Measurements from ENCODE around the gene CBFA2T3.
A peak's percentile ranks its signal among the peaks of the same experiment; 100 is the strongest.

CBFA2T3 gene

GRCh38 chr16:88993946-88994600, 17.1 kb upstream of the CBFA2T3 start:
- H3K4me2 ChIP-seq, result peak overlapping the region in 10 of 11 experiments; percentile 2 to 67 (median 61); a peak in 18 of 22 replicates
- H3K9ac ChIP-seq, result peak overlapping the region in 1 of 11 experiments; percentile 38; a peak in 1 of 22 replicates
- peaks cover 24 to 37% (median 32%) of the 10 kb centered on the region in 11 experiments for H3K9me3 ChIP-seq (replicated peaks in 1 of 11)
- H3K4me3 ChIP-seq, result no peak overlapping the region
- peaks cover 0 to 9% (median 0%) of the 10 kb centered on the region in 11 experiments; a peak in 2 of 22 replicates for H3K27me3 ChIP-seq
- no peaks in the 10 kb centered on the region for H4K20me1 ChIP-seq
- no peak for TF ChIP-seq Cebpa-rat (IDR thresholded peaks at IDR 0.05)
- H3K36me3 ChIP-seq, result peaks cover 0 to 8% (median 0%) of the 10 kb centered on the region in 11 experiments; a peak in 2 of 22 replicates
- peaks cover 28 to 69% (median 62%) of the 10 kb centered on the region in 10 experiments for H3K4me1 ChIP-seq
- peak overlapping the region in 5 of 11 experiments; percentile 17 to 66 (median 43); a peak in 9 of 22 replicates for H3K27ac ChIP-seq

GRCh38 chr16:88993166-88993761, 16.3 kb upstream of the CBFA2T3 start:
- H3K9me3 ChIP-seq (replicated peaks in 1 of 11), result peaks cover 16 to 29% (median 24%) of the 10 kb centered on the region in 11 experiments
- H3K4me3 ChIP-seq, result peak overlapping the region in 8 of 10 experiments; percentile 7 to 44 (median 34); a peak in 10 of 20 replicates
- peaks cover 0 to 9% (median 0%) of the 10 kb centered on the region in 11 experiments; a peak in 2 of 22 replicates for H3K27me3 ChIP-seq
- H3K27ac ChIP-seq, result peak overlapping the region in 9 of 11 experiments; percentile 13 to 88 (median 74); a peak in 17 of 22 replicates
- H3K36me3 ChIP-seq, result peaks cover 0 to 8% (median 0%) of the 10 kb centered on the region in 11 experiments; a peak in 1 of 22 replicates
- H3K4me1 ChIP-seq, result peaks cover 28 to 77% (median 70%) of the 10 kb centered on the region in 10 experiments
- no peaks in the 10 kb centered on the region for H4K20me1 ChIP-seq
- H3K9ac ChIP-seq, result peak overlapping the region in 8 of 11 experiments; percentile 48 to 77 (median 70); a peak in 16 of 22 replicates
- peak overlapping the region; percentile 79 to 99 (median 95) for H3K4me2 ChIP-seq
- TF ChIP-seq Cebpa-rat (IDR thresholded peaks at IDR 0.05), result no peak

GRCh38 chr16:88992351-88993165, 15.6 kb upstream of the CBFA2T3 start:
- Histone ChIP-seq H3K36me3 (peaks cover 0 to 7% (median 0%) of the 10 kb centered on the region in 11 experiments; a peak in 1 of 22 replicates), H4K20me1 (no peaks in the 10 kb centered on the region), H3K27ac (peak overlapping the region in 10 of 11 experiments; percentile 13 to 88 (median 71); a peak in 18 of 22 replicates), H3K9ac (peak overlapping the region; percentile 13 to 77 (median 61); a peak in 19 of 22 replicates), H3K4me3 (peak overlapping the region in 8 of 10 experiments; percentile 7 to 44 (median 34); a peak in 11 of 20 replicates), H3K27me3 (peaks cover 0 to 13% (median 0%) of the 10 kb centered on the region in 11 experiments; a peak in 4 of 22 replicates), H3K4me1 (peaks cover 28 to 84% (median 77%) of the 10 kb centered on the region in 10 experiments), H3K9me3 (replicated peaks in 1 of 11) (peaks cover 9 to 22% (median 17%) of the 10 kb centered on the region in 11 experiments), H3K4me2 (peak overlapping the region; percentile 79 to 99 (median 95))
- no peak for TF ChIP-seq Cebpa-rat (IDR thresholded peaks at IDR 0.05)

- Histone ChIP-seq H3K27ac (peak overlapping the region in 7 of 11 experiments; percentile 66 to 88 (median 74); a peak in 13 of 22 replicates), H4K20me1 (no peaks in the 10 kb centered on the region), H3K4me1 (peaks cover 28 to 91% (median 84%) of the 10 kb centered on the region in 10 experiments), H3K4me3 (peak overlapping the region in 3 of 10 experiments; percentile 25 to 44 (median 35); a peak in 5 of 20 replicates), H3K27me3 (peaks cover 0 to 20% (median 0%) of the 10 kb centered on the region in 11 experiments; a peak in 4 of 22 replicates), H3K9ac (peak overlapping the region in 10 of 11 experiments; percentile 13 to 77 (median 65); a peak in 13 of 22 replicates), H3K36me3 (0 out of 22 replicates have a peak, but pooled peaks cover 0 to under 1% (median 0%) of the 10 kb centered on the region in 11 experiments), H3K9me3 (replicated peaks in 1 of 11) (peaks cover 2 to 15% (median 10%) of the 10 kb centered on the region in 11 experiments), H3K4me2 (peak overlapping the region; percentile 79 to 99 (median 95))
- TF ChIP-seq Cebpa-rat (IDR thresholded peaks at IDR 0.05), result no peak
These were observed 14.9 kb upstream of the CBFA2T3 start for GRCh38 chr16:88991813-88992350.

GRCh38 chr16:88989852-88990547, 13.0 kb upstream of the CBFA2T3 start:
- peaks cover 0 to 34% (median 0%) of the 10 kb centered on the region in 11 experiments; a peak in 5 of 22 replicates for H3K27me3 ChIP-seq
- H3K36me3 ChIP-seq, result no peaks in the 10 kb centered on the region
- TF ChIP-seq Cebpa-rat (IDR thresholded peaks at IDR 0.05), result no peak
- H3K4me3 ChIP-seq, result no peak overlapping the region
- peak overlapping the region in 9 of 11 experiments; percentile 45 to 99 (median 95); a peak in 19 of 22 replicates for H3K4me2 ChIP-seq
- H3K9me3 ChIP-seq (replicated peaks in 1 of 11), result no peaks in the 10 kb centered on the region
- H4K20me1 ChIP-seq, result no peaks in the 10 kb centered on the region
- H3K27ac ChIP-seq, result peak overlapping the region in 4 of 11 experiments; percentile 3 to 51 (median 25); a peak in 6 of 22 replicates
- peak overlapping the region in 4 of 11 experiments; percentile 13 to 77 (median 56); a peak in 7 of 22 replicates for H3K9ac ChIP-seq
- peaks cover 40 to 98% (median 96%) of the 10 kb centered on the region in 10 experiments for H3K4me1 ChIP-seq

GRCh38 chr16:88988980-88989811, 12.2 kb upstream of the CBFA2T3 start:
- peaks cover 0 to 42% (median 0%) of the 10 kb centered on the region in 11 experiments; a peak in 5 of 22 replicates for H3K27me3 ChIP-seq

More at GRCh38 chr16:88988980-88989811, 12.2 kb upstream of the CBFA2T3 start:
- peak overlapping the region in 5 of 11 experiments; percentile 12 to 54 (median 26); a peak in 6 of 22 replicates for H3K9ac ChIP-seq
- no peaks in the 10 kb centered on the region for H4K20me1 ChIP-seq
- H3K4me2 ChIP-seq, result peak overlapping the region in 9 of 11 experiments; percentile 45 to 99 (median 95); a peak in 19 of 22 replicates
- TF ChIP-seq Cebpa-rat (IDR thresholded peaks at IDR 0.05), result no peak
- H3K36me3 ChIP-seq, result no peaks in the 10 kb centered on the region
- no peaks in the 10 kb centered on the region for H3K9me3 ChIP-seq (replicated peaks in 1 of 11)
- peaks cover 47 to 98% (median 96%) of the 10 kb centered on the region in 10 experiments for H3K4me1 ChIP-seq
- no peak overlapping the region for H3K4me3 ChIP-seq
- H3K27ac ChIP-seq, result peak overlapping the region in 4 of 11 experiments; percentile 3 to 51 (median 25); a peak in 4 of 22 replicates

Data from BLaER1 treated with 17β-estradiol and CSF1 and Interleukin-3, amounts not matched to agents 10 nM and 100 nM (cell line).